Activated CD4-positive, CD25-positive, alpha-beta regulatory T cell treated with anti-CD3 and anti-CD28 coated beads, Interleukin-2, amount 50 U/mL, for 72 hours (primary cell): Measurements from ENCODE around the gene SMYD3.
"Not testable (repeated sequence)": the region's sequence is repeated elsewhere in the genome, so short reads cannot be mapped to it uniquely, and the experiment has no call there.

Experiments used
- DNase-seq: peaks from one replicate; pipeline ENCODE4 v3.0.0; 2021

SMYD3 gene

DNA sequence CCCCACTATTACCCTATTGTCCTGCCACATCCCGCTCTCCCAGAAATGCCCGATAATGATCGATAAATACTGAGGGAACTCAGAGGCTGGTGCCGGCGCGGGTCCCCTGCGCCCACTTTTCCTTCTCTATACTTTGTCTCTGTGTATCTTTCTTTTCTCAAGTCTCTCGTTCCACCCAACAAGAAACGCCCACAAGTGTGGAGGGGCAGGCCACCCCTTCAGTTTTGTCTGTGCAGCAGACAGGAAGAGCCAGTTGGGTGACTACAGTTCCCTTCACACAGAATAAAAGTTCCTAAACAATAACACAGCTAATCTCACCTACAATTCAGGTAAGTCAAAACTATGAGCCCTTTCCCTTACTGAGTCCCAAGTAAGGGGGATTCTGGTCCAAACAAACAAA lies 423.7 kb downstream of the SMYD3 start:
- DNase-seq: no peak

- no peak for DNase-seq
These were observed 425.0 kb downstream of the SMYD3 start for GRCh38 chr1:246081856-246082668.

GRCh38 chr1:246081138-246081702 lies 425.9 kb downstream of the SMYD3 start:
- no peak for DNase-seq

GRCh38 chr1:246080031-246080430 lies 427.0 kb downstream of the SMYD3 start:
- DNase-seq: no peak

- no peak for DNase-seq
These were observed 428.2 kb downstream of the SMYD3 start for GRCh38 chr1:246078888-246079252.

GRCh38 chr1:246078126-246078887 lies 428.8 kb downstream of the SMYD3 start:
- no peak for DNase-seq

- no peak for DNase-seq
These were observed 429.6 kb downstream of the SMYD3 start for GRCh38 chr1:246077476-246077875.

DNA sequence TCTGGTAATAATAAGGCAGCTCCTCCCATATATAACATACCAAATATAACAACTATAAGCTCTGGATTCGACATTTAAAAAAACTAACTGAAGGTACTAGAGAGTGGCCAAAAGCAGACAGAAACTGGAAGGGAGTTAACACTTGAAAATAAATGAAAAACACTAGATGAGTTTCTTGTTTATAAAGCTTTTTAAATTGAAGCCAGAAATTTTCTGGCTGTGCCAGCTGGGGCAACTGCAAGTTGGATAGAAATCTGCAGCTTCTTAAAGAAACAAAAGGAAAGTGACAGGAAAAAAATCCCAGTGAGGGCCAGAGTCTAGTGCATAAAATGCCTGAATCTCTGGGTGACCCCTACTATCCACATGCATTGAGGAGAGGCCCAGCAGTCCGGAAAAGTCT lies 432.7 kb downstream of the SMYD3 start:
- no peak for DNase-seq

DNA sequence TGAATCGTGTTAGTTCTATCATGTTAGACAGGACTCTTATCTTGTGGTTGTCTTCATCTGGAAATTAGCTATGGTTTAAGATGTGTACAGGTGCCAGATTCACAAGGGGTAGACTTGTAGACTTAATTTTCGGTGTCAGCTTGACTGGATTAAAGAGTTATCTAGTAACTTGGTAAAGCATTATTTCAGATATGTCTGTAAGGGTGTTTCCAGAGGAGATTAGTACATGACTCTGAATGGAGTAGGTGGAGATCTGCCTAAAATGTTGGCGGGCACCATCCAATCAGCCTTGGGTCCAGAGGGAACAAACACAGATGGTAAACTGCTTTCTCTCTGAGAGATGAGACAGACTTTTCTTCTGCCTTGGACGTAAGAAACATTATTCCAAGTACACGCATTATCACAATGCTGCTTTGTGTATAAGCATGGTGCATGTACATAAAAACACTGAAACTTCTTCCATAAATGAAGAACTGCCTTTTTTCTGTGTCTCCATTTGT lies 434.6 kb downstream of the SMYD3 start:
- no peak for DNase-seq

GRCh38 chr1:246071981-246072380 lies 435.1 kb downstream of the SMYD3 start:
- DNase-seq: not testable (repeated sequence)

DNA sequence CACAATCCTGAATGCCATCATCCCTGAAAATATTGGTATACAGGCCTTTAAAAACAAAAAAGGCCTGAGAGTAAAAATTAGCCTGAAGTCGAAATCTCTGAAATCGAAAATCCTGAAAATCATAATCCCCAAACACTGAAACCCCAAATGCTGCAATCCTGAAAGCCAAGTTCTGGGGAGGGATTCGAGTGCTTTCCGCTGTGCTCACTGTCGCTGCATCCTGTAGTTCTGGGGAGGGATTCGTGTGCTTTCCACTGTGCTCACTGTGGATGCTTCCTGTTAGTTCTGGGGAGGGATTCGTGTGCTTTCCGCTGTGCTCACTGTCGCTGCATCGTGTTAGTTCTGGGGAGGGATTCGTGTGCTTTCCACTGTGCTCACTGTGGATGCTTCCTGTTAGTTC lies 435.5 kb downstream of the SMYD3 start:
- not testable (repeated sequence) for DNase-seq

GRCh38 chr1:246069581-246069980 lies 437.5 kb downstream of the SMYD3 start:
- no peak for DNase-seq

DNA sequence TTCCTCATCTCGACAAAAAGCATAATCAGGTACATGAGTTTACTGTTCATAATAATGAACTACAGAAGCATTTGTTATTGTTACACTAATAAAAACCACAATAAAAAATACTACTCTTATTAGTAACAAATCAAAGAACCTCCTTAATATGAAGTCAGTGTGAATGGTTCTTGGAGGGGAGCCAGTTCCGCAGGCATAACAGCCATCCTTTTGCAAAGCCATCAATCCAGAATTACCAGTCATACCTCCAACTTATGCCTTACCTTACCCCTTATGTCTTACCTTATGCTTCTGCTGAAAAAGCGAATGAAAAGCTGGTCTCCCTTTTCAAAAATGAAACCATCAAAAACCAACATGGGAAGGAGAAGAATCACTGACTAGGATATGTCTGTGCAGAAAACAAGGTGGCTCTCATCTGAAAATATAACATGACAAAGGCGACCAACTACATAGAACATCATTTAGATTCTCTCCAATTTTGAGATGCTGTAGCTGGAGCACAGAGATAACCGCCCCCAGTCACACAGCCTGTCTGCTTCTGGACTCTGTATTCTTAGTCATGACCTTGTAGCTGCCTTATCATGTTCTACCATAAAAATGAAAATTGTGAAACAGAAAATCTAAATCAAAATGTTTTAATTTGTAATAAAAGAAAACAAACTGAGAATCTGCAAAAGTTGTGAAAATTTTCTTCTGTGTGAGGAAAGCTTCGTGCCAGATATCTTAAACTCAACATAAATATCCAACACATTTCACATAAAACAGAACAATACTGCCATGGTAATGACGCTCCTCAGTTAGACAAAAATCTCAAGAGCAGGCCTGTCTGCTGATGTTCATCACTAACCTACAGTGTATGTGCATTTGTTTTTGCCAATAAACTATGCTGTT lies 438.2 kb downstream of the SMYD3 start:
- DNase-seq: no peak

- no peak for DNase-seq
These were observed 438.9 kb downstream of the SMYD3 start for GRCh38 chr1:246068217-246068512.

GRCh38 chr1:246067432-246068216 lies 439.5 kb downstream of the SMYD3 start:
- DNase-seq: no peak

- DNase-seq: no peak
These were observed 440.5 kb downstream of the SMYD3 start for GRCh38 chr1:246066573-246066972.

- DNase-seq: no peak
These were observed 441.5 kb downstream of the SMYD3 start for GRCh38 chr1:246065592-246065991.

DNA sequence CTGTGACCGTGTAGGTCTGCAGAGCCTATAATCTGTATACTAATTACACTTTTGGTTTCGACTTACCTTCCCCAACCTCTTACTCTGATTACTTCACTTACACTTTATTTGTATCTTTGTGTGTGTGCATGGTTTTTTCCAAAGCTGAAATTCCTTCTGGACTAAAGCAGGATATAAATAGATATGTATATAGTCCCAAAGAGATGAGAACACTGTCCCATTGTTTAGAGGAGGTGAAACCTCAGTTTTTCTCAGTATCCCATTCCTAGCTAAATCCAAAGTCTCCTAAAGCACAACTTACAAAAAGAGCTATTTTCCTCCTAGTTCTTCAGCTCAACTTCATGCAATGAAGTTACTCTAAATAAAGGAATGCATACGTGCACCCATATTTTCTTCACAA lies 442.2 kb downstream of the SMYD3 start:
- DNase-seq: no peak

GRCh38 chr1:246063013-246063616 lies 444.0 kb downstream of the SMYD3 start:
- DNase-seq: no peak

GRCh38 chr1:246058466-246058865 lies 448.6 kb downstream of the SMYD3 start:
- no peak for DNase-seq

DNA sequence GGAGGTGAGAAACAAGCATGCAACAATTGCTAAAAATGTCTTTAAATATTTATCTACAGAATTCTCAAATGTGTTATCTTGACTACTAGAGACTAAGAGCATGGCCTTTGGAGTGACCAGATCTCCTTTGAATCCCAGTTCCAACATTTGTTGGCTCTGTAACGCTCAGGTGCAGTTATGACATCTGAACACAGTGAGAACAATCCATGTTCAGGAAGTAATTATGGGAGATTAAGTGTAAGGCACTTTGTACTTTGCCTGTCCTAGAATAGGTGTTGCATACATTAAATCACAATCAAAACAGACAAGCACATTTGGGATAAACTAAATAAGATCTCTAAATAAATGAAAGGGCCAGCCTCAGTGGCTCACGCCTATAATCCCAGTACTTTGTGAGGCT lies 454.5 kb downstream of the SMYD3 start:
- DNase-seq: no peak
